ENCODE data around the gene PLSCR1.

The PLSCR1 gene

DNA sequence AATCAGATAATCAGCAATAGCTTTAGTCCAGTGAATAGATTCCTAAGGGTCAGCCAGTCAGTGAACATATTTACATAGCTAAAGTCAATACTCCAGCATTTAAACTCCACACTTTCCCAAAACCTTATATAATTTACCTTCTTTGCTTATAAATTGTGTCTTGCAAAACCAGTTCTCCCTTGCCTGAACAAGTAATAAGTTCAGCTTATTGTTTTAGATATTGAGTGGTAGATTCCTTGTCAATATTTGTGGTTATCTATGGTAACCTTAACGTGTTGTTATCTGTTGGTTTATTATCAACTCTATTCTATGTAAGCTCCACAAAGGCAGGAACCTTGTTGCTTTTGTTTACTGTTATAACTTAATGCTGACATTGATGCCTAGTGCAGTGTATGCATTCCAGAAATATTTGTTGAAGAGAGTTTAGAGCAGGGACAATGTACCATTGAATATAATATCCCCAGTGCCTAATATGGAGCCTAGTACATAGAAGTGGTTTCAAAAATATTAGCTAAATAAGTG is 36.7 kb upstream of the PLSCR1 start:
- POLR2A ChIA-PET = no interaction called here
- no peak for DNase-seq (ENCODE audit: extremely low spot score)
- no peak for TF ChIP-seq SP1 (IDR thresholded peaks at IDR 0.05)
- no peak for TF ChIP-seq FOXK2 (IDR thresholded peaks at IDR 0.05)
- no peak for TF ChIP-seq LEF1 (IDR thresholded peaks at IDR 0.05; ENCODE audit: borderline replicate concordance)
- CTCF ChIA-PET = no interaction called here

DNA sequence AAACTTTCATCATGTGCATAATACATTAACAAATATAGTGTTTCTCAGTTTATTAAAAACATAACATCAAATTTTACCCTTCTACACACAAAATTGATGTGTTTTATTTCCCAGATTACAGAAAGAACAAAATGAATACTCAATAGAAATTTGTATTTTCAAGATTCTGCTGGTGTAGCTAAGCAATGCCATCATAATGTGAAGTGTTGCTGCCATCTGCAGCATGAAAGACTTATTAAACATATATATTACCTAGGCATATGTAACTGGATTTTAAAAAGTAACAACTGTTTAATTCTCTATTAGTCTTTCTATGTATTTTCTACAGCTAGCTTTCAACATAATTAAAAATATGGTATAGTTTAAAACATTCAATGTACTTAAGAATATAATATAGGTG is 33.3 kb upstream of the PLSCR1 start:
- no peak for TF ChIP-seq SUZ12 (IDR thresholded peaks at IDR 0.05)
- no peak for TF ChIP-seq ZNF384 (IDR thresholded peaks at IDR 0.05)
- no peak for TF ChIP-seq TARDBP (IDR thresholded peaks at IDR 0.05)
- TF ChIP-seq SP1 (IDR thresholded peaks at IDR 0.05) = no peak
- TF ChIP-seq NFRKB (IDR thresholded peaks at IDR 0.05) = no peak
- TF ChIP-seq BHLHE40 (IDR thresholded peaks at IDR 0.05; ENCODE audit: borderline replicate concordance) = no peak
- TF ChIP-seq FOXA1 (IDR thresholded peaks at IDR 0.05) = no peak
- no peak for TF ChIP-seq L3MBTL2 (conservative IDR thresholded peaks at IDR 0.05)
- no peak for TF ChIP-seq HDGF (IDR thresholded peaks at IDR 0.05; ENCODE audit: borderline replicate concordance)
- TF ChIP-seq PKNOX1 (IDR thresholded peaks at IDR 0.05) = no peak
- no peak for TF ChIP-seq FOXM1 (IDR thresholded peaks at IDR 0.05; ENCODE audit: borderline replicate concordance)
- no peak for TF ChIP-seq LEF1 (IDR thresholded peaks at IDR 0.05; ENCODE audit: borderline replicate concordance)
- TF ChIP-seq ELF4 (IDR thresholded peaks at IDR 0.05) = no peak
- TF ChIP-seq CTBP1 (IDR thresholded peaks at IDR 0.05; ENCODE audit: borderline replicate concordance) = no peak
- DNase-seq (ENCODE audit: extremely low spot score) = no peak
- POLR2A ChIA-PET = no interaction called here
- CTCF ChIA-PET = interaction anchor here (0.9 to 1.9 kb wide), 2 partner anchors 377 to 389 kb away, joined by 5 to 15 read pairs; no protein-coding TSS in a partner anchor

GRCh38 chr3:146575636-146576035 is 31.2 kb upstream of the PLSCR1 start:
- TF ChIP-seq FOXK2 (IDR thresholded peaks at IDR 0.05) (no peak), HDGF (IDR thresholded peaks at IDR 0.05; ENCODE audit: borderline replicate concordance) (no peak), L3MBTL2 (conservative IDR thresholded peaks at IDR 0.05) (no peak), ARNT (IDR thresholded peaks at IDR 0.05) (no peak), FOXM1 (IDR thresholded peaks at IDR 0.05; ENCODE audit: borderline replicate concordance) (no peak), PKNOX1 (IDR thresholded peaks at IDR 0.05) (no peak), ELF4 (IDR thresholded peaks at IDR 0.05) (no peak), NFRKB (IDR thresholded peaks at IDR 0.05) (no peak), ZNF384 (IDR thresholded peaks at IDR 0.05) (no peak)
- ChIA-PET CTCF (interaction anchor here (1.2 kb wide), 1 partner anchor 386 kb away, joined by 3 read pairs; no protein-coding TSS in a partner anchor), POLR2A (no interaction called here)
- DNase-seq (ENCODE audit: extremely low spot score) = no peak

DNA sequence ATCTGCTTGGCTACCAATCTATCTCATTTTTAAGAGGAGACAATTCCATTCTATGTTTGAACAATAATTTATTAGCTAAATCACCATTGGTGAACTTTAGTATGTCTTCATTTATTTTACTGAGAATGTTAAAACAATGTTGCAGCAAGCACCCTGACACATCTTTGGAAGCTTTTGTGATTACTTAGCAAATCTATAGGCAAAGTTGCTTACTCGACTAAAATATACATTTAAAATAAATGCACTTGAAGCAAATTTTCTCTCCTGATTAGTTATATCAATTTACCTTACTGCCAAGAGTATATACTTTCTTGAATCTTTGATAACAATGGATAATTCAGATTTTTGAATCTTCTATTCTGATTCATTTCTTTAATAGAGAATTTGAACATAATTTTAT is 29.8 kb upstream of the PLSCR1 start:
- no peak for DNase-seq (ENCODE audit: extremely low spot score)
- POLR2A ChIA-PET = no interaction called here
- CTCF ChIA-PET = no interaction called here
- TF ChIP-seq BHLHE40 (IDR thresholded peaks at IDR 0.05; ENCODE audit: borderline replicate concordance) (no peak), NFRKB (IDR thresholded peaks at IDR 0.05) (no peak), LEF1 (IDR thresholded peaks at IDR 0.05; ENCODE audit: borderline replicate concordance) (no peak), HDGF (IDR thresholded peaks at IDR 0.05; ENCODE audit: borderline replicate concordance) (no peak), PKNOX1 (IDR thresholded peaks at IDR 0.05) (no peak), ELF4 (IDR thresholded peaks at IDR 0.05) (no peak)

- CTCF ChIA-PET = no interaction called here
- POLR2A ChIA-PET = no interaction called here
- TF ChIP-seq BHLHE40 (IDR thresholded peaks at IDR 0.05; ENCODE audit: borderline replicate concordance) (no peak), CTBP1 (IDR thresholded peaks at IDR 0.05; ENCODE audit: borderline replicate concordance) (no peak), ARNT (IDR thresholded peaks at IDR 0.05) (no peak), FOXM1 (IDR thresholded peaks at IDR 0.05; ENCODE audit: borderline replicate concordance) (no peak), SUZ12 (IDR thresholded peaks at IDR 0.05) (no peak), HDGF (IDR thresholded peaks at IDR 0.05; ENCODE audit: borderline replicate concordance) (no peak), FOXA1 (IDR thresholded peaks at IDR 0.05) (no peak), NFRKB (IDR thresholded peaks at IDR 0.05) (no peak), ELF4 (IDR thresholded peaks at IDR 0.05) (no peak), PKNOX1 (IDR thresholded peaks at IDR 0.05) (no peak)
- no peak for DNase-seq (ENCODE audit: extremely low spot score)
Observed at GRCh38 chr3:146569314-146569713, 24.9 kb upstream of the PLSCR1 start.

DNA sequence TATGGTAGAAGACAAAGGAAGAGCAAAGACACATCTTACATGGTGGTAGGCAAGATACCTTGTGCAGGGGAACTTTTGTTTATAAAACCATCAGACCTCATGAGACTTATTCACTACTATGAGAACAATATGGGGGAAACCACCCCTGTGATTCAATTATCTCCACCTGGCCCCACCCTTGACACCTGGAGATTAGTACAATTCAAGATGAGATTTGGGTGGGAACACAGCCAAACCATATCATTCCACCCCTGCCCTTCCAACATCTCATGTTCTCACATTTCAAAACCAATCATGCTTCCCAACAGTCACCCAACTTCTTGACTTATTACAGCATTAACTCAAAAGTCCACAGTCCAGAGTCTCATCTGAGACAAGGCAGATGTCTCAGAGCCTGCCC is 21.7 kb upstream of the PLSCR1 start:
- POLR2A ChIA-PET = no interaction called here
- CTCF ChIA-PET = no interaction called here

More for the DNA sequence above, 21.7 kb upstream of the PLSCR1 start:
- DNase-seq (ENCODE audit: extremely low spot score) = no peak
- no peak for TF ChIP-seq NFRKB (IDR thresholded peaks at IDR 0.05)
- no peak for TF ChIP-seq CTBP1 (IDR thresholded peaks at IDR 0.05; ENCODE audit: borderline replicate concordance)
- no peak for TF ChIP-seq FOXK2 (IDR thresholded peaks at IDR 0.05)
- no peak for TF ChIP-seq PKNOX1 (IDR thresholded peaks at IDR 0.05)
- TF ChIP-seq HDGF (IDR thresholded peaks at IDR 0.05; ENCODE audit: borderline replicate concordance) = no peak
- TF ChIP-seq ELF4 (IDR thresholded peaks at IDR 0.05) = no peak
- no peak for TF ChIP-seq LEF1 (IDR thresholded peaks at IDR 0.05; ENCODE audit: borderline replicate concordance)
- no peak for TF ChIP-seq L3MBTL2 (conservative IDR thresholded peaks at IDR 0.05)
- TF ChIP-seq TARDBP (IDR thresholded peaks at IDR 0.05) = no peak
